Measurements from ENCODE around the gene RBM20.

- no peak for TF ChIP-seq REST (IDR thresholded peaks at IDR 0.05; ENCODE audit: borderline replicate concordance in 1 of 2, low read depth in 1 of 2, low read length in 2 of 2)
- TF ChIP-seq MAX (IDR thresholded peaks at IDR 0.05): no peak
- TF ChIP-seq BORCS8-MEF2B (CRISPR knock-in tag; IDR thresholded peaks at IDR 0.05): no peak
- no peak for TF ChIP-seq POLR2AphosphoS5 (IDR thresholded peaks at IDR 0.05; ENCODE audit: low read depth, low read length)
- TF ChIP-seq ZNF503 (CRISPR knock-in tag; IDR thresholded peaks at IDR 0.05): no peak
- no peak for TF ChIP-seq CHD4 (IDR thresholded peaks at IDR 0.05; ENCODE audit: borderline replicate concordance, low read length)
- no peak for TF ChIP-seq ZNF224 (CRISPR knock-in tag; IDR thresholded peaks at IDR 0.05)
- no peak for TF ChIP-seq EZH2 (conservative IDR thresholded peaks at IDR 0.05; ENCODE audit: low read depth, low read length)
- TF ChIP-seq POLR2A (IDR thresholded peaks at IDR 0.05; ENCODE audit: insufficient read depth in 1 of 2, low read depth in 2 of 2, low read length in 2 of 2): no peak
Measured at GRCh38 chr10:110817614-110818013, 173.5 kb downstream of the RBM20 start.
